Measurements from ENCODE around the gene TMEM126A.
A peak's percentile ranks its signal among the peaks of the same experiment; 100 is the strongest.

DNA sequence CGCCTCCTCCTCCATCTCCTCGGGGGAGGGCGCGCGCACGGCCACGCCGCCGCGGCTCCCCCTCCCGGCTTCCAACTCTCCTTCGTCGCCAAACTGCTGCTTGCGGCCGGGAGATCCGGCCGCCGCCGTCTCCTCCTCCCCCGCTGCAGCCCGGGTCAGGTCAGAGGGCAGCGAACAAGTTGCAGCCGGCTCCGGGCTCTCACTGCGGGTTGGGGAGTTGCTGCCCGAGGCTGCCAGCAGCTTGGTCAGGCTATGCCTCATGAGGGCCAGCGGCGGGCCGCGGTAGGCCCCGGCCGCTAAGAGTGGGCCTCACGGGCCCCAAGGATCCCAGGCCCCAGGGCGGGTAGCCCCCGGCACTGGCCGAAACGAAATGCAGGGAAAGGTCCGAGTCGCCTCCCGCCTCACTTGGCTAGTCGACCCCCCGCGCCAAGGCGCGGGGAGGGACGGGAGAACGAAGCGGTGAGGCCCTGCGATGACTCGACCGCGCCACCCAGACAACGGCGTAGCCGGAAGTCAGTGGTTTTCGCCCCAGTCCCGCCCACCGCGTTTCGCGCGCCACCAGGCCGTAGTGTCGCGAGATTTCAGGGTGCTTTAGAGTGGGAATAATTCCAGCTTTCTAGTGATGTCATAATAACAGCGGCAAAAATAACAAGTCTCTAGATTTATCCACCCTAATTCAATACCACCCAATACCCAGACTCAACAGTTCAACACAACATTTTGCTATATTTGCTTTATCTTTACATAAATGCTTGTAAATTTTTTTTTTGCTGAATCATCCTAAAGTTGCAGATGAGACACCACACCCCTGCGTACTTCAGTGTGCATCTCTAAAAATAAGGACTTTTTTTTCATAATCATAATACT, 17.1 kb downstream of the TMEM126A start, which contains the start of gene CREBZF:
- TF ChIP-seq, protein P1, sequence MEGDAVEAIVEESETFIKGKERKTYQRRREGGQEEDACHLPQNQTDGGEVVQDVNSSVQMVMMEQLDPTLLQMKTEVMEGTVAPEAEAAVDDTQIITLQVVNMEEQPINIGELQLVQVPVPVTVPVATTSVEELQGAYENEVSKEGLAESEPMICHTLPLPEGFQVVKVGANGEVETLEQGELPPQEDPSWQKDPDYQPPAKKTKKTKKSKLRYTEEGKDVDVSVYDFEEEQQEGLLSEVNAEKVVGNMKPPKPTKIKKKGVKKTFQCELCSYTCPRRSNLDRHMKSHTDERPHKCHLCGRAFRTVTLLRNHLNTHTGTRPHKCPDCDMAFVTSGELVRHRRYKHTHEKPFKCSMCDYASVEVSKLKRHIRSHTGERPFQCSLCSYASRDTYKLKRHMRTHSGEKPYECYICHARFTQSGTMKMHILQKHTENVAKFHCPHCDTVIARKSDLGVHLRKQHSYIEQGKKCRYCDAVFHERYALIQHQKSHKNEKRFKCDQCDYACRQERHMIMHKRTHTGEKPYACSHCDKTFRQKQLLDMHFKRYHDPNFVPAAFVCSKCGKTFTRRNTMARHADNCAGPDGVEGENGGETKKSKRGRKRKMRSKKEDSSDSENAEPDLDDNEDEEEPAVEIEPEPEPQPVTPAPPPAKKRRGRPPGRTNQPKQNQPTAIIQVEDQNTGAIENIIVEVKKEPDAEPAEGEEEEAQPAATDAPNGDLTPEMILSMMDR (IDR thresholded peaks at IDR 0.05) = peak in 1 of 4 experiments; percentile 44
- peak; percentile 92 to 99 for TF ChIP-seq POLR2A (IDR thresholded peaks at IDR 0.05)

All from uterus (tissue), 2 donors.